ENCODE data around the gene GNAS-AS1. TPM values are rescaled to one million over a fixed set of nuclear protein-coding genes. Genes with fewer than 3 reads are reported as not detected.
A peak's percentile ranks its signal among the peaks of the same experiment; 100 is the strongest.
"Not testable (repeated sequence)": the region's sequence is repeated elsewhere in the genome, so short reads cannot be mapped to it uniquely, and the experiment has no call there.

GNAS-AS1 gene
- total RNA-seq, 1 donor from 2014 or later, result 1.5 TPM

DNA sequence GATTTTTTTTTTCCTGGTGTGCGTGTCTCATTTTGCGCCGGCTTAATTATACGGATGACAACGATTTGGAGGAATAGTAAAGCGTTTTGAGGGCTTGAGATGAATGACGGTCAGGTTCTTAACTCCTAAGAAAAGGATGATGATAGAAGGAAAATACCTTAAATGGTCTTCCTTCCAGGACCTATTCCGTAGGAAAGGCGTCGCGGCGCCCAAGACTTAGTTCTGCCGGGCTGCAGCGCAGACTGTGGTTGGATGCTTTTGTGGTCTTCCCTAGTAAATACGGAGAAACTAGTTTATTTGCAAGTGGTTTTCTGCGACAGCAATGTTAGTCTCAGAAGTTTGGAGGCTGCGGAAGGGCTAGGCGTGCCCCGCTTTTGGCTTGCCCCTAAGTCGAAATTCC is 8.4 kb downstream of the GNAS-AS1 start:
- intact Hi-C loops (cut with DNase I), result no loop called here
- DNase-seq (ENCODE audit: low spot score) (no peak), ATAC-seq (no peak)

DNA sequence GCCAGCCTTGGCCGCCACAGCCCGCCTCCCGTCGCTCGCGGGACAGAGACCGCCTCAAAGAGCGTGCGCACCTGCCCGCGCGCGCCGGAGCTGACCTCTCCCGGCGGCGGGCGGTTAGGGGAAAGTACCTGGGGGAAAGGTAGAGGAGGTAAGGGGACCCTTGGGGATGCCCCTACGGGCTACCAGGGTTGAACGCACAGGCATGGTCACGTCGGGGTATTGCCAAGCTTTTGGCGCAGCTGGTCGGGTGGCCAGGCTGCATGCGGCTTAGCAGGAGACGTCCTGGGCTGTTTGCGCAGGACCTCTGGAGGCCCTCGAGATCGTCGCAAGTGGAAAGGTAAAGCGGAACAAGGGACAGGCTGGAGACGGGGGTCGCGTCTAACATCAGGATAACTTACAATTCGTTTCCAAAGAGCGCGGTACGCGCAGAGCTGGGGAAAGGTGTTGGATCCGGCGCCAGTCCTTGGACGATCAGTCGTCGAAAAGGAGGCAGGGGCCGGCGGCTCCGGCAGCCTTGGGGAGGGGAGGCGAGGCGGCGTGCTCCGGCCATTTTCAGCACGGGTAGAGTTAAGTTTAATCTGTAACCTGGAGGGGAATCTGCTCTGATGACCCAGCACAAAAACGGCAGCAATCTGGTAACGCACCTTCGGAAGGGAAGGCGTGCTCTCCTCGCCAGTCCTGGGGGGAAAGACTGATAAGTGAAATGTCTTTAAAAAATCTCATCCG is 9.0 kb downstream of the GNAS-AS1 start:
- intact Hi-C loops (cut with DNase I), result no loop called here
- ATAC-seq (no peak), DNase-seq (ENCODE audit: low spot score) (no peak)

DNA sequence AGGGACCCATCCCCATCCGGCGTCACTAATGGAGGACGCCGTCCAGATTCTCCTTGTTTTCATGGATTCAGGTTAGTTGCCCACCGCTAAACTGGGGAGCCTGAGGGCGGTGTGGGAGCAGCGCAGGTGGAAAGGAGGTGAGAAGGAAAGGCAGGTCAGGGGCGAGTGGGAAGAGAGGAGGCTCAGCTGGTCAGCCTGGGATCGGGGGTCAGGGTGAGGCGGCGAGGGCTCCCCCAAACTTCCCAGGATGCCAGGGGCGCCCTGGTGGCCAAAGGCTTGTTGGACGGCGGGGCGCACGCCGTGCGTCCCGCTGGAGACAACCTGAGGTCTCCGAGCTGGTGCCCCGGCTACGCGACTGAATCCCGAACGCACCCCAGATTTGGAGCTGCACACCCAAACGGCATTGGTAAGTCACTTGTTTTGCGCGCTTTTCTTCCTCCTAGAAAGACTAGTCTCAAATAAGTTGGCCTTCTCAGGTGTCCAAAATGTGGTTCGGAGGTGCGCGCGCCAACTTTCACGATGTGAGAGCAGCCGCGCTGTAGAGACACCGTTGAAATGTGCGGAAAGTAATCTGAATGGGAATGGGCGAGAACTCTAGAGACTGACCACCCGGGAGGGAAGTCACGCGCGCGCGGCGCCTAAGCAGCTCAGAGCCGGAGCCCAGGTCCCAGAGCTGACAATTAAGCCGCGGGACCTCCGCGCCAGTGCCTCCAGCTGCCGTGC is 9.7 kb downstream of the GNAS-AS1 start:
- DNase-seq (ENCODE audit: low spot score) (no peak), ATAC-seq (no peak)
- intact Hi-C loops (cut with DNase I), result no loop called here

DNA sequence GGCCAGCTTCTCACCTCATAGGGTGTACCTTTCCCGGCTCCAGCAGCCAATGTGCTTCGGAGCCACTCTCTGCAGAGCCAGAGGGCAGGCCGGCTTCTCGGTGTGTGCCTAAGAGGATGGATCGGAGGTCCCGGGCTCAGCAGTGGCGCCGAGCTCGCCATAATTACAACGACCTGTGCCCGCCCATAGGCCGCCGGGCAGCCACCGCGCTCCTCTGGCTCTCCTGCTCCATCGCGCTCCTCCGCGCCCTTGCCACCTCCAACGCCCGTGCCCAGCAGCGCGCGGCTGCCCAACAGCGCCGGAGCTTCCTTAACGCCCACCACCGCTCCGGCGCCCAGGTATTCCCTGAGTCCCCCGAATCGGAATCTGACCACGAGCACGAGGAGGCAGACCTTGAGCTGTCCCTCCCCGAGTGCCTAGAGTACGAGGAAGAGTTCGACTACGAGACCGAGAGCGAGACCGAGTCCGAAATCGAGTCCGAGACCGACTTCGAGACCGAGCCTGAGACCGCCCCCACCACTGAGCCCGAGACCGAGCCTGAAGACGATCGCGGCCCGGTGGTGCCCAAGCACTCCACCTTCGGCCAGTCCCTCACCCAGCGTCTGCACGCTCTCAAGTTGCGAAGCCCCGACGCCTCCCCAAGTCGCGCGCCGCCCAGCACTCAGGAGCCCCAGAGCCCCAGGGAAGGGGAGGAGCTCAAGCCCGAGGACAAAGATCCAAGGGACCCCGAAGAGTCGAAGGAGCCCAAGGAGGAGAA is 10.5 kb downstream of the GNAS-AS1 start:
- no peak for ATAC-seq
- intact Hi-C loops (cut with DNase I), result no loop called here
- DNase-seq (ENCODE audit: low spot score), result no peak

DNA sequence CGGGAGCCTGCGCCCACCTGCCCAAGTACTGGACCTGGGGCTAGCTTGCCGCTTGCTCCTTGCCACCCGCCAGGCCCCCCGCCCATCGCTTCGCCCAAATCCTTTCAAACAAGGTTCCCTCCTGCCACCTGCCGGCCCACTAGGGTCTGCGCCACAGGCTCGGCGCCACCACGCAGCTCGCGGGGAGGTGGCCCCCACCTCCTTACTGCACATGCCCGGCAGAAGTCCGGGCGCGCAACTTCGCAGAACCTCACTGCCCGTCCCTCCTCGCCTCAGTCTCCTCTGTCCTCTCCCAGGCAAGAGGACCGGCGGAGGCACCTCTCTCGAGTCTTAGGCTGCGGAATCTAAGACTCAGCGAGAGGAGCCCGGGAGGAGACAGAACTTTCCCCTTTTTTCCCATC is 11.2 kb downstream of the GNAS-AS1 start:
- no peak for DNase-seq (ENCODE audit: low spot score)
- intact Hi-C loops (cut with DNase I), result no loop called here
- ATAC-seq, result peak; percentile 71

DNA sequence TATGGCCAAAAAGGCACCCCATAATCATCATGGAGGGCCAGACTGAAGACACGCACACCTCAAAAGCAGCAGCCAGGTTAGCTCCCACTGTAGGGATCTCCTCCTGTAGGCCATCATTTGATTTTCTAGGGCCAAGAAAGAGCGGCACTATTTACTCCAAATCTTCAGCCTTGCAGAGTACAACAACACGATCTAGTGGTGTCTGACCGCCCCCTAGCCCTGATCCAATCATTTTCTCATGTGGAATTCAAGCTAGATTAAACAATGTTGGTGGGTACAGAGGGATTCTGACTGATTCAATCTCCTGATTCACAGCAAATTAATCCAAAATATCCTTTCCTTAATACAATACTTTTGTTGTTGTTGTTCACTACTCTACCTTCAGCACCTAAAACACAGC is 12.5 kb downstream of the GNAS-AS1 start:
- no peak for ATAC-seq
- intact Hi-C loops (cut with DNase I), result no loop called here
- DNase-seq (ENCODE audit: low spot score), result no peak

DNA sequence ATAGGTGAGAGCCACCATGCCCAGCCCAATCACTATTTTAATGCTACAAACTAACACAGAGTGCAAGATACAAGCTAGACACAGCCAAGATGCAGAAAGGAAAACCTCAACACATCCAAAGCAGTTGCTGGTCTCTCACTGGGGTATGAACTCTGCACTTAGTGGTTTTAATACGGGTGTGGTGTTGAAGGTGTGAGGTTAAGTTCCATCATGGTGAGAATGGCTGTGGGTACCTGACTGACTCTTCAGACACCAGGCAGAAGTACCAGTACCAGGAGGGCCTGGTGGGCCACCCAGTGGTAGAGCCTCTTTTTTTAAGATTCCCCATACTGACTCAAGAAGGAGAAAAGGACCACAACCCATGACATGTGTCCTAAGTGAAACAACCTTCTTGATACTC is 13.0 kb downstream of the GNAS-AS1 start:
- intact Hi-C loops (cut with DNase I), result no loop called here
- ATAC-seq (no peak), DNase-seq (ENCODE audit: low spot score) (no peak)

DNA sequence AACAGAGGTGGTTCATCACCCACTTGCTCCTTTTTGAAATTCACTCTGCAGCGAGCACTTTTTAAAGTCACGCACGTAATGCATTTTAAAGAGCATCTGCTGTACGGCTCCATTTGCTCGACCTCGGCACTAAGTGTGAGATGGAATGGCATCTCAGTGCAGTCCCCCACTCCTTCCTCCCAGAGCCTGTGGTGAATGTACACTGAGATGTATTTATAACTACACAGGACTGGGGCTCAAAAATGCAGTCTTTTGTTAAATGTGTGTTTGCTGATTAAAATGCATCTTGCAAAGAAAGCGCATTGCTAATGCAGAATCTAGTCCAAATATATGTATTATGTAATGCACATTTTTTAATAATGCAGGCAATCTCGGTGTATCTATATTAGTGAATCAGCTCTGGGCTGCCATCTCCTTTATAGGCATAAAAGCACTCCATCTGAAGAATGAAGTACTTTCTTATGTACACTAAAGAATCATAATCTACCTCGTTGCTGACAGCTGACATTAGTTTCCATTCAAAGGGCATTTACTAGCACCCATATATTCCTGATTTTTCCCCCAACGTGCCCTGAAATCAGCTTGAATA is 14.0 kb downstream of the GNAS-AS1 start:
- no peak for ATAC-seq
- intact Hi-C loops (cut with DNase I), result no loop called here
- DNase-seq (ENCODE audit: low spot score), result no peak

DNA sequence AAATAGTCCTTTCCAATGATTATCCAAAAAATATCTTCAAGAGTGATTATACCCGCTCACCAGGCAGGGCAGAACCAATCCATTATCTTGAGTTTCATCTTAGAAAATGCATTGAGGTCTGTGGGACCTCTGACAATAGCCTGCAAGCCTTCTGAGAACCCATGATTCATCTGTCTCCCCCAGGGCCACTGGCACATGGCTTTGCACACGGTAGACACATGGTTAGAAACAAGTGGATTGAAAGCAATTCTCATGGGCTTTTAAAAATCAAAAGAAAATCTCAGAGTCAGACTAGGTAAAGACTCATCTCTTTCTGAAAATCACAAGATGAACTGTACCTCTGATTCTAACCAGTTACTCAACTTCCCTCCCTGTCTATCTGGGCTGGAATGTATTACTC is 15.5 kb downstream of the GNAS-AS1 start:
- no peak for DNase-seq (ENCODE audit: low spot score)
- intact Hi-C loops (cut with DNase I), result no loop called here
- ATAC-seq, result no peak

DNA sequence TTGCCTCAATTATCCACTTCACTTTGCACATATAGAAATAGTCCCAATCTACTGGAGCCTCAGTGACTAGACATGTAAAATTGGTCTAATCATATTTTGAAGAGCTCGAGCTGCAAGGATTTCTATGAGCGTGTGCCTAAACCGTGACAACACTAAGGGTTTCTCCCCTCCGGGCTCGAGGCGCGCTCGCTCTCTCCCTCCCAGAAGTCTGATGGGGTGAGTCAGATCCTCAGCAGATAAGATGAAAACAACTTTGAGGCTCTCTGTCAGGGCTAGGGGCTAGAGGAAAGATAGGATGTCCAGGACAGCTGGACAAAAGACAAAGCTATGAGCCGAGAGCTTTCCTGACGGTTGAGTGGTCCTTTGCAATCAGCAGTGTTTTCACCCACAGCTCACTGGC is 16.8 kb downstream of the GNAS-AS1 start:
- no peak for ATAC-seq
- DNase-seq (ENCODE audit: low spot score), result no peak
- intact Hi-C loops (cut with DNase I), result no loop called here

DNA sequence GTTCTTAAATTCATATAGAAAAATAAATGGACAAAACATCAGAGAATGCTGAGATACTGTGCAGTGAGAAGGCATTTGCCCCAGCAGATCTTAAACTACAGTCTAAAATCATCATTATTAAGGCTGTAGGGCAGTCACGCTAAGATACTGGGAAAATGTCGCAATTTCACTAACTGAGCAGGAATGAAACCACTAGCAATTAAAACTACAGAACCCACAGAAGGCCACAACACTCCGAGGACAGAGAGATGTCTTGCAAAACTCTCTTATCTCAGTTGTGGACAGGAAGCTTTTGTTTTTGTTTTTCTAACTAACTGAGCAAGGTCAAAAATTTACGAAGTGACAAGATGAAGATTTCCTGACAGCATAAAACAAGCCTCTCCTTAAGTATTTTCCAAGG is 18.2 kb downstream of the GNAS-AS1 start:
- intact Hi-C loops (cut with DNase I), result no loop called here
- ATAC-seq, result no peak

DNA sequence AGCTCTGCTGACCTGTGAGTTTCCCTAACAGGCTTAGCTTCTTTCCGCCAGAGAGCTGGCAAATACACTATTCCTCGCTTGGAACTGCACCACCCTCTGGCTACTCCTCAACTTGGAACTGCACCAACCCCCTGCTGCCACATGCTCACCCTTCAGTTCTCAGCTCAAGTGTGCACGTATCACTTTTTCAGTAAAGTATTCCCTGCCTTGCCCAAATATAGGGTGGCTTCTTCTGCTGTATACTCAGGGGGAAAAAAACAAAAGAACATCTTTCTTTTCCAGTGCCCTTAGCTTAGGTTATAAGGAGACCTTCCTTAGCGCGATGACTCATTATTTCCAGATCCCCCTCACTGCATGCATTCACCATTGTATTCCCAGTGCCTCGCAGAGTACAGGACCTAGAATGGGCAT is 21.2 kb downstream of the GNAS-AS1 start:
- intact Hi-C loops (cut with DNase I), result no loop called here
- DNase-seq (ENCODE audit: low spot score), result no peak

More for the DNA sequence above, 18.2 kb downstream of the GNAS-AS1 start:
- DNase-seq (ENCODE audit: low spot score), result no peak

DNA sequence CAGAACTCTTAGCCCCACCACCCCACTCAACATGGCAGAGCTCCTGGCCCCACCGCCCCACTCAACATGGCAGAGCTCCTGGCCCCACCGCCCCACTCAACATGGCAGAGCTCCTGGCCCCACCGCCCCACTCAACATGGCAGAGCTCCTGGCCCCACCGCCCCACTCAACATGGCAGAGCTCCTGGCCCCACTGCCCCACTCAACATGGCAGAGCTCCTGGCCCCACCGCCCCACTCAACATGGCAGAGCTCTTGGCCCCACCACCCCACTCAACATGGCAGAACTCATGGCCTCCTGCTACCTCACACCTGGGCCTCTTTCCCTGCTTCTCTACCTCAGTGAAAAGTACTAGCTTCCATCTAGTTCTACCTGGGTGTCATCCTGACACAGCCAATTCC is 21.9 kb downstream of the GNAS-AS1 start:
- DNase-seq (ENCODE audit: low spot score), result not testable (repeated sequence)

More for the DNA sequence above, 21.2 kb downstream of the GNAS-AS1 start:
- peak; percentile 36 for ATAC-seq

DNA sequence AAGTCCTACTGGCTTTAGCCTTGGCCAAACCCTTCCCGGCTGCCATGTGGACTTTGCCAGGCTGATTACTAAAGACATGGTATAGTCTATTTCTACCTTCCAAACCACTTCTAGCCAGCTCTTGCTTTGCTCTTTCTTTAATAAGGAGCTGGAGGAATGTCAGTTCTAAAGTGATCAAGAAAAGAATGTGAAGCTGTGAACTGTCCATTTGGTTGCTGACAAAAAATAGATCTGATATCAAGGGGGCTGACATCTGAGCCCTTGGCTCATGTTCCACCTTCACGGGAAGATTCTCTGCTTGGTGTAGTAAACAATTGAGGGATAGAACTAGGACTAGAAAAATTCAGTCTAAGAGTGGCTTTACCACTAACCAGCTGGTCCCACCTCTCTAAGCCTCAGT is 22.6 kb downstream of the GNAS-AS1 start:
- intact Hi-C loops (cut with DNase I), result no loop called here
- ATAC-seq, result no peak
- DNase-seq (ENCODE audit: low spot score), result no peak

More for the DNA sequence above, 21.9 kb downstream of the GNAS-AS1 start:
- ATAC-seq; intact Hi-C loops (cut with DNase I): not testable (repeated sequence)

DNA sequence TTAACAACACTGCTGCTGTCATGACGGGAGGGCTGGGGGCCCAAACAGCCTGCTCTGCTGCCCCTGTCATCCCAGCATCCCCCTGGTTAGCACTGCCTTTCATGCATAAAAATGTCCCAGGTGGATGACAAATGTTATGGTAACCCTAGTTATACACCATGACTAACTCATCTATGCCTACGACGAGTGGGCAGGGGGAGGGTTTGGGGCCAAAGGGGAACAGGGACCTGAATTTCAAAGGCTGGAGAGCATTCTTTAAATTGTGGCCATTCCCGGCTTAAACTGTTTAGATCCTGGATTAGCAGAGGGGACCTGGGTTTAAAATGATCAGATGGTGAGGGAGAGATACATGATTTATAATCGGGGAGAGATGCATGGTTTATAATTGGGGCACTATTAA is 24.4 kb downstream of the GNAS-AS1 start:
- DNase-seq (ENCODE audit: low spot score) (no peak), ATAC-seq (no peak)
- intact Hi-C loops (cut with DNase I), result no loop called here

DNA sequence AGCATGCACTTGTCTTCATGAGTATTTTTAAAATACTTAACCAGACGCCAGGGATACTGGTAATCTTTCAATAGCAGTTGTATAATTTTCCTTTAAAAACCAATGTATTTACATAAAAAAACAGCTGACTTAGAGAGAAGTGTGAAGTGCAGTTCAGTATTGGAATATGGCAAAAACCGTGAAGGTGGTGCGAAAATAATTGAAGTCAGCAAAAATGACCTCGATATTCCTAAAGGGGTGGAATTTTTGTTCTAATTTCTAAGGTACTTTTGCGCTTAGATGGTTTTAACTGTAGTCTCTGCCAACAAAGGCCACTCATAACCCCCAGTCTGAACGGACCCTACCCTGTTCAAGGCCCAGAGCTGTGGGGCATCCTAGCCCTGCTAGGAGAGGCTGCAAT is 25.3 kb downstream of the GNAS-AS1 start:
- intact Hi-C loops (cut with DNase I), result no loop called here
- ATAC-seq (no peak), DNase-seq (ENCODE audit: low spot score) (no peak)

DNA sequence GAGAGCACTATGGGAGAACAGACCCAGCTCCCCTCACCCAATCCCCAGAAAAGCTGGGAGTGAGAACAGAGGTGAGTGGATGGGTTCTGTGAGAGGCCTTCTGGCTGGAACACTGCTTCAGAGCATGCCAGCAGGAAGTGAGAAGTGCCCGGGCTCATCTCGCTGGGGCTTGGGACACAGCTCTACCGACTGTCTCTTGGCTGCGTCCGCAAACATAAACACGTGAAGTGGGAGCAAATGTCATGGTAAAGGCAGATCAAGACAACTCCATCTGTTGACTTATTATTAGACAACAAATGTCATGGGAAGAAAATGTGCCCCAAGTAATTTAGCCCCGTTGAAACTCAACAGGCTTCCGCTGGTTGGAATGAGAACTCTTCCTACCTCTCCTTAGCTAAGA is 25.9 kb downstream of the GNAS-AS1 start:
- intact Hi-C loops (cut with DNase I), result no loop called here

DNA sequence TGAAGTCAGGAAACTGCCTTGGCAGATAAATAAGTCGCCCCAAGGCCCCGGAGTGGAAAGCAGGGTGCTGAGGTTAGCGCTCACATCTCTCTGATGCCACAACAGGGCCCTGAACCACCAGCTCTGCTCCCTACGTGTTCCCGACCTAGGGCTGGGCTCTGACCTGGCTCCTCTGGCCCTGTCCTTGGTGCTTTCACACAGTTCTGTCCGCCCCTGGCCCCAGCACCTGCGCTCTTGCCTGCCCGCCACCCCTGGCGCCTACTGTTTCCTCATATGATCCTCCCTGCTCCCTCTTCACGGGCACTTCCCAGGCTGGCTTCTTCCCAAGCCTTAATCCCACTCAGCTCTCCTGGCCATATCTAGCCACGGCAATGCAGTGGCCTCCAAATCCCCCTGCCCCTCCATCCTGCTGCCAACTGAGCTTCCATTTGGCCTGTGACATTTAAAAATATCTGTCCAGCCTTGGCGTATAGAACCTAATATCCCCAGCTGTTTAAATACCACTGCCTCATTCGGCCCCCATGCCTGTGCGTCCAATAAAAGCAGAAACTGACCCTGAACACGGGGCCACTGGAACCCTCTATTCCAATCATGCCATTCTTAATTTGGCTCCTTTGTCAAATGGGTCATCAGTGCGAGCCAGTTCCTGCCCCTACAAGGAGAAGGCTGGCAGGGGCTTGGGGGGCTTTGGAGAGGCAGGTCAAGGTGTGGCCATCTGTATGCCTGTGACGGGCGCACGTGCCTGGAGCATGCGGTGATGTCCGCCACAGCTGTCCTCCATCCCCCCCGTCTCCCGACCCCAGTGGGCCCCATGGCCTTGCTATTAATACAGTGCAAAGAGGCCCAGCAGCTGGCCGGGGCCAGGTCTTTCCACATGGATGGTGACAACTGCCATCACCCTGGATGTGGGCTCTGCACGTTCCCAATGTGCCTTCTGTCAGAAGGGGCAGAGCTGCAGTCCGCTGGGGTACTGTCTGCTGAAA is 27.7 kb downstream of the GNAS-AS1 start:
- no peak for ATAC-seq
- intact Hi-C loops (cut with DNase I), result no loop called here
- DNase-seq (ENCODE audit: low spot score), result no peak

More for the DNA sequence above, 25.9 kb downstream of the GNAS-AS1 start:
- ATAC-seq, result no peak
- DNase-seq (ENCODE audit: low spot score), result no peak

All from sciatic nerve (tissue), 2 donors.